GM23338 (cell line): ENCODE data around the gene TOM1. TPM values are rescaled to one million over a fixed set of nuclear protein-coding genes. Genes with fewer than 3 reads are reported as not detected.

ENCODE experiments used
- ATAC-seq: fragments of 200-7000 bp; cut with Tn5 transposase; 3 replicates; pipeline ENCODE4 v1.9.1; 2020
- DNase-seq: peaks from one replicate; pipeline ENCODE4 v3.0.0-alpha.2; 2015; ENCODE audit warnings: low spot score
- H2AFZ ChIP-seq: fragments of 200-600 bp; sonication (generic); 2 replicates; pipeline ENCODE4 v1.8.0; 2016; ENCODE audit warnings: antibody characterized with exemption, mild to moderate bottlenecking, moderate library complexity
- H3F3A ChIP-seq: fragments of 200-600 bp; sonication (generic); replicated peaks from 2 replicates; pipeline ENCODE4 v1.8.0; 2017; ENCODE audit warnings: antibody characterized with exemption, mixed run types, low read depth
- H3K27ac ChIP-seq: fragments of 200-600 bp; sonication (generic); 2 replicates; pipeline ENCODE4 v1.6.1; 2016; ENCODE audit warnings: low read depth
- H3K27me3 ChIP-seq: fragments of 200-600 bp; sonication (generic); 2 replicates; pipeline ENCODE4 v1.8.0; 2016; ENCODE audit warnings: mild to moderate bottlenecking, mixed run types, moderate library complexity; ENCODE audit not compliant: insufficient read depth
- H3K36me3 ChIP-seq: fragments of 200-600 bp; sonication (generic); 2 replicates; pipeline ENCODE4 v1.8.0; 2016; ENCODE audit warnings: mild to moderate bottlenecking; ENCODE audit not compliant: insufficient read depth
- H3K4me1 ChIP-seq: fragments of 200-600 bp; sonication (generic); 2 replicates; pipeline ENCODE4 v1.8.0; 2016; ENCODE audit warnings: mild to moderate bottlenecking, moderate library complexity; ENCODE audit not compliant: insufficient read depth
- H3K4me2 ChIP-seq: fragments of 200-600 bp; sonication (generic); 2 replicates; pipeline ENCODE4 v1.7.1; 2017; ENCODE audit warnings: mixed run types
- H3K4me3 ChIP-seq: fragments of 200-600 bp; sonication (generic); 2 replicates; pipeline ENCODE4 v1.6.1; 2016; ENCODE audit warnings: mixed run types
- H3K79me2 ChIP-seq: fragments of 200-600 bp; sonication (generic); replicated peaks from 2 replicates; pipeline ENCODE4 v1.8.0; 2017; ENCODE audit warnings: mild to moderate bottlenecking; ENCODE audit not compliant: insufficient read depth
- H3K9me2 ChIP-seq: fragments of 200-600 bp; sonication (generic); 2 replicates; pipeline ENCODE4 v1.8.0; 2017; ENCODE audit not compliant: insufficient read depth
- H4K20me1 ChIP-seq: fragments of 200-600 bp; sonication (generic); replicated peaks from 2 replicates; pipeline ENCODE4 v1.8.0; 2017; ENCODE audit warnings: mild to moderate bottlenecking; ENCODE audit not compliant: insufficient read depth
- H3K27ac Mint-ChIP-seq: 2 replicates; pipeline ENCODE4 v1.8.0; 2020; ENCODE audit warnings: inconsistent platforms, mild to moderate bottlenecking, moderate library complexity, mixed read lengths
- H3K27me3 Mint-ChIP-seq: 3 replicates; pipeline ENCODE4 v1.8.0; 2022; ENCODE audit warnings: low read depth, mild to moderate bottlenecking, moderate library complexity, mixed read lengths, inconsistent platforms; ENCODE audit not compliant: insufficient read depth, poor library complexity
- H3K36me3 Mint-ChIP-seq: 3 replicates; pipeline ENCODE4 v1.8.0; 2021; ENCODE audit warnings: low read depth, mild to moderate bottlenecking, inconsistent platforms, moderate library complexity, mixed read lengths
- H3K4me1 Mint-ChIP-seq: 3 replicates; pipeline ENCODE4 v1.8.0; 2020; ENCODE audit warnings: mild to moderate bottlenecking, inconsistent platforms, mixed read lengths
- H3K4me3 Mint-ChIP-seq: 3 replicates; pipeline ENCODE4 v1.8.0; 2021; ENCODE audit warnings: moderate library complexity, mild to moderate bottlenecking, inconsistent platforms, mixed read lengths
- H3K9me3 Mint-ChIP-seq: 3 replicates; pipeline ENCODE4 v1.8.0; 2020; ENCODE audit warnings: moderate library complexity, mild to moderate bottlenecking, inconsistent platforms, mixed read lengths
- CREB1 ChIP-seq: fragments of 250-450 bp; sonication (Bioruptor Pico); IDR thresholded peaks from 2 replicates; pipeline ENCODE4 v1.5.0; 2020; ENCODE audit warnings: low read depth, mild to moderate bottlenecking, moderate library complexity
- EZH2 ChIP-seq: fragments of 200-600 bp; sonication (generic); IDR thresholded peaks from one replicate; pipeline ENCODE4 v1.8.0; 2017; ENCODE audit warnings: antibody characterized with exemption, mild to moderate bottlenecking, low read depth; ENCODE audit not compliant: unreplicated experiment
- POLR2AphosphoS5 ChIP-seq: IDR thresholded peaks from 2 replicates; pipeline ENCODE4 v1.6.1; 2016; ENCODE audit warnings: antibody characterized with exemption, low read depth
- ZNF114 ChIP-seq: fragments of 250-450 bp; sonication (Bioruptor Pico); IDR thresholded peaks from 2 replicates; pipeline ENCODE4 v1.5.0; 2020; ENCODE audit warnings: mild to moderate bottlenecking, moderate library complexity
- ZNF331 ChIP-seq: fragments of 250-450 bp; sonication (Bioruptor Pico); IDR thresholded peaks from 2 replicates; pipeline ENCODE4 v1.5.0; 2020; ENCODE audit warnings: low read depth, mild to moderate bottlenecking, moderate library complexity
- polyA plus RNA-seq: library from polyadenylated mRNA; unstranded; fragments of >200 nt; fragmentation: Nextera tagmentation; extraction: Ambion mirVana; gene quantifications from 2 replicates; pipeline ENCODE4 v1.2.1, GENCODE V29; 2016
- total RNA-seq: library from RNA; depleted of rRNA; stranded (reverse); fragments of >200 nt; shearing (Covaris generic); gene quantifications from 2 replicates; pipeline ENCODE4 v1.2.3, GENCODE V29; 2014
- TF ChIP-seq, protein P1 (sequence below): IDR thresholded peaks from one replicate; pipeline ENCODE4 v1.6.1; 2018; ENCODE audit warnings: antibody characterized with exemption; ENCODE audit not compliant: unreplicated experiment
- TF ChIP-seq, protein P2 (sequence below): fragments of 250-450 bp; sonication (Bioruptor Pico); IDR thresholded peaks from 2 replicates; pipeline ENCODE4 v1.5.0; 2020; ENCODE audit warnings: mild to moderate bottlenecking, moderate library complexity
- TF ChIP-seq, protein P3 (sequence below): IDR thresholded peaks from 2 replicates; pipeline ENCODE4 v1.6.1; 2016; ENCODE audit warnings: antibody characterized with exemption
- TF ChIP-seq, protein P4 (sequence below), 2 experiments: fragments of 200-600 bp in 1 of 2; sonication (generic) in 1 of 2; conservative IDR thresholded peaks; 2 replicates each; pipeline versions ENCODE4 v1.5.1 to v1.6.1; 2016 to 2017; ENCODE audit warnings: antibody characterized with exemption in 2 of 2, low read depth in 2 of 2, mild to moderate bottlenecking in 2 of 2, moderate library complexity in 1 of 2

TOM1 gene
- total and polyA plus RNA-seq, 2 experiments from 2014 or later: 10.9 to 17.8 TPM

DNA sequence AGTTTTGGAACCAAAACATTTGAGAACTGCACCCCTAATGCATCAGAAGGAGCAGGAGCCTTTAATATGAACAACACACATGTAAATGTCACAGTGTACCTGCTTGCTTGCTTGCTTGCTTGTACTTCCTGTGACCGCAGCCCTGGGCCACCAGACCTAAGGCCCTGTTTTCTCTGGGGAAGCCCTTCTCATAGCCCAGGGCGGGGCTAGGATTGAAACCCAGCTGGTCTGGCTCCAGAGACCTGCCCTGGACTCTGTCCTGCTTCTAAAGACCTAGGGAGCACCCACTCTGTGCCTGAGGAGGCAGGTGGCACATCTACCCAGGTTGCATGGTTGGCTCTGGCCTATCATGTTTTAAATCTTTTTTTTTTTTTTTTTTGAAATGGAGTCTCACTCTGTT, 92.7 kb downstream of the TOM1 start (continued):
- TF ChIP-seq, protein P1, sequence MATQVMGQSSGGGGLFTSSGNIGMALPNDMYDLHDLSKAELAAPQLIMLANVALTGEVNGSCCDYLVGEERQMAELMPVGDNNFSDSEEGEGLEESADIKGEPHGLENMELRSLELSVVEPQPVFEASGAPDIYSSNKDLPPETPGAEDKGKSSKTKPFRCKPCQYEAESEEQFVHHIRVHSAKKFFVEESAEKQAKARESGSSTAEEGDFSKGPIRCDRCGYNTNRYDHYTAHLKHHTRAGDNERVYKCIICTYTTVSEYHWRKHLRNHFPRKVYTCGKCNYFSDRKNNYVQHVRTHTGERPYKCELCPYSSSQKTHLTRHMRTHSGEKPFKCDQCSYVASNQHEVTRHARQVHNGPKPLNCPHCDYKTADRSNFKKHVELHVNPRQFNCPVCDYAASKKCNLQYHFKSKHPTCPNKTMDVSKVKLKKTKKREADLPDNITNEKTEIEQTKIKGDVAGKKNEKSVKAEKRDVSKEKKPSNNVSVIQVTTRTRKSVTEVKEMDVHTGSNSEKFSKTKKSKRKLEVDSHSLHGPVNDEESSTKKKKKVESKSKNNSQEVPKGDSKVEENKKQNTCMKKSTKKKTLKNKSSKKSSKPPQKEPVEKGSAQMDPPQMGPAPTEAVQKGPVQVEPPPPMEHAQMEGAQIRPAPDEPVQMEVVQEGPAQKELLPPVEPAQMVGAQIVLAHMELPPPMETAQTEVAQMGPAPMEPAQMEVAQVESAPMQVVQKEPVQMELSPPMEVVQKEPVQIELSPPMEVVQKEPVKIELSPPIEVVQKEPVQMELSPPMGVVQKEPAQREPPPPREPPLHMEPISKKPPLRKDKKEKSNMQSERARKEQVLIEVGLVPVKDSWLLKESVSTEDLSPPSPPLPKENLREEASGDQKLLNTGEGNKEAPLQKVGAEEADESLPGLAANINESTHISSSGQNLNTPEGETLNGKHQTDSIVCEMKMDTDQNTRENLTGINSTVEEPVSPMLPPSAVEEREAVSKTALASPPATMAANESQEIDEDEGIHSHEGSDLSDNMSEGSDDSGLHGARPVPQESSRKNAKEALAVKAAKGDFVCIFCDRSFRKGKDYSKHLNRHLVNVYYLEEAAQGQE: no peak

DNA sequence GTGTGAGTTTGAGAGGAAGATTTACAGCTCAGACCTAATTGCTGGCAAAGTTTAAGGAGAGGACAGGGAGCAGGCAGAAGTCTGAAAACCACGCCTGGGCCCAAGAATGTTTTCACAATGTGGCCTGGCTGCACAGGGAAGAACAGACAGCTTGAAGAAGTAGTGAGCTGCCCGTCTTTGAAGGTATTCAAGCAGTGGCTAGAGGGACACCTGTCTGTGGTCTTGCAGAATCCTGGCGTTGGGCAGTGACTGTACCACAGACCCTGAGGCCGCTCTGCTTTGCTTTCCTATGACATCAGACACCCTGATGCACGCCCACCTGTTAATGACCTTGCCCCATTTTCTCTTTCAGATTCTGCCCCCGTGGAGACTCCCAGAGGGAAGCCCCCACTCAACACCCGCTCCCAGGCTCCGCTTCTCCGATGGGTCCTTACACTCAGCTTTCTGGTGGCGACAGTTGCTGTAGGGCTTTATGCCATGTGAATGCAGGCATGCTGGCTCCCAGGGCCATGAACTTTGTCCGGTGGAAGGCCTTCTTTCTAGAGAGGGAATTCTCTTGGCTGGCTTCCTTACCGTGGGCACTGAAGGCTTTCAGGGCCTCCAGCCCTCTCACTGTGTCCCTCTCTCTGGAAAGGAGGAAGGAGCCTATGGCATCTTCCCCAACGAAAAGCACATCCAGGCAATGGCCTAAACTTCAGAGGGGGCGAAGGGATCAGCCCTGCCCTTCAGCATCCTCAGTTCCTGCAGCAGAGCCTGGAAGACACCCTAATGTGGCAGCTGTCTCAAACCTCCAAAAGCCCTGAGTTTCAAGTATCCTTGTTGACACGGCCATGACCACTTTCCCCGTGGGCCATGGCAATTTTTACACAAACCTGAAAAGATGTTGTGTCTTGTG, 93.7 kb downstream of the TOM1 start:
- H3K9me2 ChIP-seq: no peaks in the 10 kb centered on the region

More for the DNA sequence above, 93.7 kb downstream of the TOM1 start:
- no peaks in the 10 kb centered on the region for H3K27me3 ChIP-seq
- peaks cover 5% of the 10 kb centered on the region; the same call in 1 of the 2 replicates for H3K36me3 ChIP-seq
- peaks cover 9% of the 10 kb centered on the region for H3K4me1 ChIP-seq
- no peaks in the 10 kb centered on the region for H3K79me2 ChIP-seq
- H4K20me1 ChIP-seq: no peaks in the 10 kb centered on the region; the same call in 1 of the 2 replicates
- DNase-seq (no peak), ATAC-seq (no peak)
- H3K27ac ChIP-seq: no peak overlapping the region
- H3F3A ChIP-seq: peaks cover 4% of the 10 kb centered on the region; the same call in 1 of the 2 replicates
- no peak overlapping the region; the same call in 1 of the 2 replicates for H3K27ac Mint-ChIP-seq
- peaks cover 10% of the 10 kb centered on the region for H3K4me1 Mint-ChIP-seq
- H3K4me3 Mint-ChIP-seq: no peak overlapping the region
- TF ChIP-seq, protein P2, sequence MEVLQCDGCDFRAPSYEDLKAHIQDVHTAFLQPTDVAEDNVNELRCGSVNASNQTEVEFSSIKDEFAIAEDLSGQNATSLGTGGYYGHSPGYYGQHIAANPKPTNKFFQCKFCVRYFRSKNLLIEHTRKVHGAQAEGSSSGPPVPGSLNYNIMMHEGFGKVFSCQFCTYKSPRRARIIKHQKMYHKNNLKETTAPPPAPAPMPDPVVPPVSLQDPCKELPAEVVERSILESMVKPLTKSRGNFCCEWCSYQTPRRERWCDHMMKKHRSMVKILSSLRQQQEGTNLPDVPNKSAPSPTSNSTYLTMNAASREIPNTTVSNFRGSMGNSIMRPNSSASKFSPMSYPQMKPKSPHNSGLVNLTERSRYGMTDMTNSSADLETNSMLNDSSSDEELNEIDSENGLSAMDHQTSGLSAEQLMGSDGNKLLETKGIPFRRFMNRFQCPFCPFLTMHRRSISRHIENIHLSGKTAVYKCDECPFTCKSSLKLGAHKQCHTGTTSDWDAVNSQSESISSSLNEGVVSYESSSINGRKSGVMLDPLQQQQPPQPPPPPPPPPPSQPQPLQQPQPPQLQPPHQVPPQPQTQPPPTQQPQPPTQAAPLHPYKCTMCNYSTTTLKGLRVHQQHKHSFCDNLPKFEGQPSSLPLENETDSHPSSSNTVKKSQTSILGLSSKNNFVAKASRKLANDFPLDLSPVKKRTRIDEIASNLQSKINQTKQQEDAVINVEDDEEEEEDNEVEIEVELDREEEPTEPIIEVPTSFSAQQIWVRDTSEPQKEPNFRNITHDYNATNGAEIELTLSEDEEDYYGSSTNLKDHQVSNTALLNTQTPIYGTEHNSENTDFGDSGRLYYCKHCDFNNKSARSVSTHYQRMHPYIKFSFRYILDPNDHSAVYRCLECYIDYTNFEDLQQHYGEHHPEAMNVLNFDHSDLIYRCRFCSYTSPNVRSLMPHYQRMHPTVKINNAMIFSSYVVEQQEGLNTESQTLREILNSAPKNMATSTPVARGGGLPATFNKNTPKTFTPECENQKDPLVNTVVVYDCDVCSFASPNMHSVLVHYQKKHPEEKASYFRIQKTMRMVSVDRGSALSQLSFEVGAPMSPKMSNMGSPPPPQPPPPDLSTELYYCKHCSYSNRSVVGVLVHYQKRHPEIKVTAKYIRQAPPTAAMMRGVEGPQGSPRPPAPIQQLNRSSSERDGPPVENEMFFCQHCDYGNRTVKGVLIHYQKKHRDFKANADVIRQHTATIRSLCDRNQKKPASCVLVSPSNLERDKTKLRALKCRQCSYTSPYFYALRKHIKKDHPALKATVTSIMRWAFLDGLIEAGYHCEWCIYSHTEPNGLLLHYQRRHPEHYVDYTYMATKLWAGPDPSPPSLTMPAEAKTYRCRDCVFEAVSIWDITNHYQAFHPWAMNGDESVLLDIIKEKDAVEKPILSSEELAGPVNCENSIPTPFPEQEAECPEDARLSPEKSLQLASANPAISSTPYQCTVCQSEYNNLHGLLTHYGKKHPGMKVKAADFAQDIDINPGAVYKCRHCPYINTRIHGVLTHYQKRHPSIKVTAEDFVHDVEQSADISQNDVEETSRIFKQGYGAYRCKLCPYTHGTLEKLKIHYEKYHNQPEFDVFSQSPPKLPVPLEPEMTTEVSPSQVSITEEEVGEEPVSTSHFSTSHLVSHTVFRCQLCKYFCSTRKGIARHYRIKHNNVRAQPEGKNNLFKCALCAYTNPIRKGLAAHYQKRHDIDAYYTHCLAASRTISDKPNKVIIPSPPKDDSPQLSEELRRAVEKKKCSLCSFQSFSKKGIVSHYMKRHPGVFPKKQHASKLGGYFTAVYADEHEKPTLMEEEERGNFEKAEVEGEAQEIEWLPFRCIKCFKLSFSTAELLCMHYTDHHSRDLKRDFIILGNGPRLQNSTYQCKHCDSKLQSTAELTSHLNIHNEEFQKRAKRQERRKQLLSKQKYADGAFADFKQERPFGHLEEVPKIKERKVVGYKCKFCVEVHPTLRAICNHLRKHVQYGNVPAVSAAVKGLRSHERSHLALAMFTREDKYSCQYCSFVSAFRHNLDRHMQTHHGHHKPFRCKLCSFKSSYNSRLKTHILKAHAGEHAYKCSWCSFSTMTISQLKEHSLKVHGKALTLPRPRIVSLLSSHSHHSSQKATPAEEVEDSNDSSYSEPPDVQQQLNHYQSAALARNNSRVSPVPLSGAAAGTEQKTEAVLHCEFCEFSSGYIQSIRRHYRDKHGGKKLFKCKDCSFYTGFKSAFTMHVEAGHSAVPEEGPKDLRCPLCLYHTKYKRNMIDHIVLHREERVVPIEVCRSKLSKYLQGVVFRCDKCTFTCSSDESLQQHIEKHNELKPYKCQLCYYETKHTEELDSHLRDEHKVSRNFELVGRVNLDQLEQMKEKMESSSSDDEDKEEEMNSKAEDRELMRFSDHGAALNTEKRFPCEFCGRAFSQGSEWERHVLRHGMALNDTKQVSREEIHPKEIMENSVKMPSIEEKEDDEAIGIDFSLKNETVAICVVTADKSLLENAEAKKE (CRISPR knock-in tag): no peak
- TF ChIP-seq, protein P3, sequence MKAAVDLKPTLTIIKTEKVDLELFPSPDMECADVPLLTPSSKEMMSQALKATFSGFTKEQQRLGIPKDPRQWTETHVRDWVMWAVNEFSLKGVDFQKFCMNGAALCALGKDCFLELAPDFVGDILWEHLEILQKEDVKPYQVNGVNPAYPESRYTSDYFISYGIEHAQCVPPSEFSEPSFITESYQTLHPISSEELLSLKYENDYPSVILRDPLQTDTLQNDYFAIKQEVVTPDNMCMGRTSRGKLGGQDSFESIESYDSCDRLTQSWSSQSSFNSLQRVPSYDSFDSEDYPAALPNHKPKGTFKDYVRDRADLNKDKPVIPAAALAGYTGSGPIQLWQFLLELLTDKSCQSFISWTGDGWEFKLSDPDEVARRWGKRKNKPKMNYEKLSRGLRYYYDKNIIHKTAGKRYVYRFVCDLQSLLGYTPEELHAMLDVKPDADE: no peak
- TF ChIP-seq EZH2 (no peak), CREB1 (CRISPR knock-in tag) (no peak), POLR2AphosphoS5 (no peak), ZNF331 (no peak), ZNF114 (CRISPR knock-in tag) (no peak)
- TF ChIP-seq, protein P4, sequence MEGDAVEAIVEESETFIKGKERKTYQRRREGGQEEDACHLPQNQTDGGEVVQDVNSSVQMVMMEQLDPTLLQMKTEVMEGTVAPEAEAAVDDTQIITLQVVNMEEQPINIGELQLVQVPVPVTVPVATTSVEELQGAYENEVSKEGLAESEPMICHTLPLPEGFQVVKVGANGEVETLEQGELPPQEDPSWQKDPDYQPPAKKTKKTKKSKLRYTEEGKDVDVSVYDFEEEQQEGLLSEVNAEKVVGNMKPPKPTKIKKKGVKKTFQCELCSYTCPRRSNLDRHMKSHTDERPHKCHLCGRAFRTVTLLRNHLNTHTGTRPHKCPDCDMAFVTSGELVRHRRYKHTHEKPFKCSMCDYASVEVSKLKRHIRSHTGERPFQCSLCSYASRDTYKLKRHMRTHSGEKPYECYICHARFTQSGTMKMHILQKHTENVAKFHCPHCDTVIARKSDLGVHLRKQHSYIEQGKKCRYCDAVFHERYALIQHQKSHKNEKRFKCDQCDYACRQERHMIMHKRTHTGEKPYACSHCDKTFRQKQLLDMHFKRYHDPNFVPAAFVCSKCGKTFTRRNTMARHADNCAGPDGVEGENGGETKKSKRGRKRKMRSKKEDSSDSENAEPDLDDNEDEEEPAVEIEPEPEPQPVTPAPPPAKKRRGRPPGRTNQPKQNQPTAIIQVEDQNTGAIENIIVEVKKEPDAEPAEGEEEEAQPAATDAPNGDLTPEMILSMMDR (conservative IDR thresholded peaks at IDR 0.05; ENCODE audit: low read depth in 2 of 2): no peak
- H3K27me3 Mint-ChIP-seq: peaks cover 2% of the 10 kb centered on the region
- H3K9me3 Mint-ChIP-seq: no peaks in the 10 kb centered on the region
- no peak overlapping the region for H3K4me3 ChIP-seq
- peaks cover 44% of the 10 kb centered on the region for H3K36me3 Mint-ChIP-seq
- H3K4me2 ChIP-seq: no peak overlapping the region
- no peak overlapping the region for H2AFZ ChIP-seq
